Cardiac fibroblast (primary cell): Measurements from ENCODE around the gene CAT.

ENCODE experiments used
- DNase-seq, 2 donors: peaks; one replicate each; pipeline versions ENCODE4 v3.0.0 to v3.0.0-alpha.2; 2010; ENCODE audit warnings: low read depth in 2 of 2
- H3K4me3 ChIP-seq, 2 donors: replicated peaks in 1 of 2; 1 replicate in 1 of 2; 2 replicates in 1 of 2; pipeline ENCODE4 v1.5.1; 2011; ENCODE audit warnings: low read depth in 2 of 2, low read length in 2 of 2, mild to moderate bottlenecking in 2 of 2, moderate library complexity in 1 of 2
- CTCF ChIP-seq: IDR thresholded peaks from one replicate; pipeline ENCODE4 v1.5.1; 2011; ENCODE audit warnings: low read depth, mild to moderate bottlenecking, low read length, inconsistent platforms

CAT gene

GRCh38 chr11:34490304-34490703 lies 51.6 kb downstream of the CAT start:
- H3K4me3 ChIP-seq = no peak overlapping the region
- no peak for TF ChIP-seq CTCF
- DNase-seq = no peak

GRCh38 chr11:34492806-34493414 lies 54.2 kb downstream of the CAT start:
- TF ChIP-seq CTCF = peak; percentile 55
- peak; percentile 71 to 76 for DNase-seq
- H3K4me3 ChIP-seq = no peak overlapping the region

- TF ChIP-seq CTCF = no peak
- no peak for DNase-seq
- no peak overlapping the region for H3K4me3 ChIP-seq
Observed at GRCh38 chr11:34493468-34493867, 54.7 kb downstream of the CAT start.

- H3K4me3 ChIP-seq = no peak overlapping the region
- no peak for DNase-seq
- TF ChIP-seq CTCF = no peak
Observed at GRCh38 chr11:34493926-34494595, 55.3 kb downstream of the CAT start.

GRCh38 chr11:34495239-34495723 lies 56.5 kb downstream of the CAT start:
- TF ChIP-seq CTCF = no peak
- no peak for DNase-seq

GRCh38 chr11:34495724-34496377 lies 57.1 kb downstream of the CAT start:
- H3K4me3 ChIP-seq = no peak overlapping the region
- TF ChIP-seq CTCF = no peak
- DNase-seq = no peak

More at GRCh38 chr11:34495239-34495723, 56.5 kb downstream of the CAT start:
- no peak overlapping the region for H3K4me3 ChIP-seq
